ENCODE results near the gene GBP5.

GBP5 gene

GRCh38 chr1:89270423-89270822 lies 2.2 kb downstream of the GBP5 start:
- TF ChIP-seq CTCF (IDR thresholded peaks at IDR 0.05; ENCODE audit: low read depth, low read length): no peak
- no peak for DNase-seq (ENCODE audit: low read depth in 2 of 2)
- no peak overlapping the region for H3K4me3 ChIP-seq (replicated peaks in 1 of 2; ENCODE audit: low read depth in 2 of 2, low read length in 2 of 2)

- no peak overlapping the region for H3K4me3 ChIP-seq (replicated peaks in 1 of 2; ENCODE audit: low read depth in 2 of 2, low read length in 2 of 2)
- no peak for TF ChIP-seq CTCF (IDR thresholded peaks at IDR 0.05; ENCODE audit: low read depth, low read length)
- DNase-seq (ENCODE audit: low read depth in 2 of 2): no peak
Observed at GRCh38 chr1:89269277-89269676, 3.4 kb downstream of the GBP5 start.

GRCh38 chr1:89262643-89263042 lies 10.0 kb downstream of the GBP5 start:
- peak; percentile 72 to 80 for DNase-seq (ENCODE audit: low read depth in 2 of 2)
- H3K4me3 ChIP-seq (replicated peaks in 1 of 2; ENCODE audit: low read depth in 2 of 2, low read length in 2 of 2): no peak overlapping the region
- TF ChIP-seq CTCF (IDR thresholded peaks at IDR 0.05; ENCODE audit: low read depth, low read length): no peak

GRCh38 chr1:89261926-89262515 lies 10.6 kb downstream of the GBP5 start:
- TF ChIP-seq CTCF (IDR thresholded peaks at IDR 0.05; ENCODE audit: low read depth, low read length): no peak
- H3K4me3 ChIP-seq (replicated peaks in 1 of 2; ENCODE audit: low read depth in 2 of 2, low read length in 2 of 2): no peak overlapping the region
- peak; percentile 15 to 35 for DNase-seq (ENCODE audit: low read depth in 2 of 2)

- peak in 1 of 2 donors; percentile 10 for DNase-seq (ENCODE audit: low read depth in 2 of 2)
- H3K4me3 ChIP-seq (replicated peaks in 1 of 2; ENCODE audit: low read depth in 2 of 2, low read length in 2 of 2): no peak overlapping the region
- TF ChIP-seq CTCF (IDR thresholded peaks at IDR 0.05; ENCODE audit: low read depth, low read length): no peak
Observed at GRCh38 chr1:89260566-89261255, 11.9 kb downstream of the GBP5 start.

GRCh38 chr1:89260042-89260441 lies 12.6 kb downstream of the GBP5 start:
- DNase-seq (ENCODE audit: low read depth in 2 of 2): no peak
- no peak for TF ChIP-seq CTCF (IDR thresholded peaks at IDR 0.05; ENCODE audit: low read depth, low read length)
- no peak overlapping the region for H3K4me3 ChIP-seq (replicated peaks in 1 of 2; ENCODE audit: low read depth in 2 of 2, low read length in 2 of 2)

Measured in cardiac fibroblast (primary cell).